PC-9 (cell line): ENCODE measurements around the gene HEPACAM2.

Experiments
- CTCF ChIP-seq: fragments of 200-600 bp; sonication (generic); conservative IDR thresholded peaks from 2 replicates; pipeline ENCODE4 v1.6.1; 2017; ENCODE audit warnings: mixed run types, antibody characterized with exemption, mild to moderate bottlenecking, moderate library complexity
- EZH2 ChIP-seq: fragments of 200-600 bp; sonication (generic); IDR thresholded peaks from 2 replicates; pipeline ENCODE4 v1.8.0; 2017; ENCODE audit warnings: antibody characterized with exemption, low read depth

GRCh38 chr7:93218997-93219827 is 7.1 kb downstream of the HEPACAM2 start:
- TF ChIP-seq EZH2, result no peak
- TF ChIP-seq CTCF, result no peak
